Left ventricle myocardium superior (tissue), 1 donor: ENCODE results near the gene MARK2. TPM values are rescaled to one million over a fixed set of nuclear protein-coding genes. Genes with fewer than 3 reads are reported as not detected.
A peak's percentile ranks its signal among the peaks of the same experiment; 100 is the strongest.

Experiments used
- ATAC-seq: fragments of 200-7000 bp; cut with Tn5 transposase; one replicate; pipeline ENCODE4 v1.9.1; 2020; ENCODE audit warnings: mild to moderate bottlenecking, moderate library complexity
- DNase-seq: peaks from one replicate; pipeline ENCODE4 v3.0.0-alpha.2; 2020
- intact Hi-C: fragments of 100-400 bp; cut with micrococcal nuclease; formaldehyde crosslinking; loops from one replicate; pipeline ENCODE4 v1.11.0; 2022
- total RNA-seq: library from RNA; stranded (reverse); fragmentation: NEBNext Ultra II Directional; extraction: Animal tissue kit (Norgen Biotek cat#: 25700); gene quantifications from one replicate; pipeline ENCODE4 v1.2.1, GENCODE V29; 2021
- donor health status: DM: no; HTN: yes; CAD: no; lungs with severe emphysema.

Gene MARK2
- total RNA-seq, 1 donor from 2014 or later, result 49.4 TPM

DNA sequence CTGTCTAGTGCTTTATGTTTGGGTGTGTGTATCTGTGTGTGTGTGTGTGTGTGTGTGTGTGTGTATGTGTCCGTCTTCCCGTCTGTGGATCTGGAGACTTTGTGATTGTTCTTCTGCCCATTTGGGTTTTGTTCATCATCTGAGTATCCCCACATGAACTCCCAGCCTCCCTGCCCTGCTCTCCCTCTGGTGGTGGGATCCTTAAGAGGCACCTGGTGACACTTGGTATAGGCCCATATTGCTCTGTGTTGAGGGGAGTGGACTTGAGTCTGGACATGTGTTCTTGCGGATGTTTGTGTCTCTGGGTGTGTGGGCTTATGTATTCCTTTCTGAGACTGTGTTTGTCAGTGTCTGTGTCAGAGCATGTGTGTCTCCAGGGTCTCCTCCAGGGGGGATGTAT lies 62.8 kb downstream of the MARK2 start:
- DNase-seq, result no peak
- intact Hi-C loops, result no loop called here

DNA sequence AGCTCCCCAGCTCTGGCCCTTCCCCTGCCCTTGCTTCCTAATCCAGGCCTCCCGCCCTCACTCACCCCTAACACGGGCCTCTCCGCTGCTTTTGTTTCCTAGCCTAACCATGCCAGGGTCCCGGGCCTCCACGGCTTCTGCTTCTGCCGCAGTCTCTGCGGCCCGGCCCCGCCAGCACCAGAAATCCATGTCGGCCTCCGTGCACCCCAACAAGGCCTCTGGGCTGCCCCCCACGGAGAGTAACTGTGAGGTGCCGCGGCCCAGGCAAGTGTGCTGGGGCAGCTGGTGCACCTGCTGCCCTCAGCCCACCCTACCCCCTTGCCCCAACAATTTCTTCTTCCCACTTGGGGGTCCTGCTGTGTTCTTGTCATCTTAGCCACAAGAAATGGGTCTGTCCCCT lies 65.0 kb downstream of the MARK2 start:
- intact Hi-C loops, result no loop called here
- ATAC-seq (no peak), DNase-seq (no peak)

More for the DNA sequence above, 62.8 kb downstream of the MARK2 start:
- no peak for ATAC-seq

DNA sequence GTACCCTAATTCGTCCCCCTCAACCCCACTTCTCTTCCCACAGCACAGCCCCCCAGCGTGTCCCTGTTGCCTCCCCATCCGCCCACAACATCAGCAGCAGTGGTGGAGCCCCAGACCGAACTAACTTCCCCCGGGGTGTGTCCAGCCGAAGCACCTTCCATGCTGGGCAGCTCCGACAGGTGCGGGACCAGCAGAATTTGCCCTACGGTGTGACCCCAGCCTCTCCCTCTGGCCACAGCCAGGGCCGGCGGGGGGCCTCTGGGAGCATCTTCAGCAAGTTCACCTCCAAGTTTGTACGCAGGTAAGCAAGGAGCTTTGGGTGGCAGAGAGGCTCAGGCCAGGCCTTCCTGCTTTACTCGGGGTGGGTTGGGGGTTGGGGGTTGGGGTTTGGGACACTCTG lies 65.8 kb downstream of the MARK2 start:
- ATAC-seq (no peak), DNase-seq (no peak)
- intact Hi-C loops, result no loop called here

DNA sequence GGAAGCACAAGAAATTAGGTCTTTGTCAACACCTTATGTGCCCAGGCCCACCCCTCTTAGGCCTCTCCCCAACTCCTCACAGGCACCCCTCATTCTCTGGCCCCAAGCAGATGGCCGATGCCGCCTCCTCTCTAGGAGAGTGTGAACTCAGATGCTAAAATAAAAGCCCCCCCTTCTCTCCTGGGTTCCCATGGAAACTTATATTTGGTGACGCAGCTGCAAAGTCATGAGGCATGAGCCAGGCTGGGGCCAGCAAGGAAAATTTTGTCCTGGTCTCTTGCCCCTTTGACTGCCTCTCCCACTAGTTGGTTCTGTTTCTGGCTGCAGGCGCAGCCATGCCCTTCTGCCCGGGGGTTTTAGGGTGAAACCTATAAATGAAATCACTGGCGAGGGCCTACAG lies 66.3 kb downstream of the MARK2 start:
- no peak for DNase-seq
- intact Hi-C loops, result no loop called here
- ATAC-seq, result no peak

DNA sequence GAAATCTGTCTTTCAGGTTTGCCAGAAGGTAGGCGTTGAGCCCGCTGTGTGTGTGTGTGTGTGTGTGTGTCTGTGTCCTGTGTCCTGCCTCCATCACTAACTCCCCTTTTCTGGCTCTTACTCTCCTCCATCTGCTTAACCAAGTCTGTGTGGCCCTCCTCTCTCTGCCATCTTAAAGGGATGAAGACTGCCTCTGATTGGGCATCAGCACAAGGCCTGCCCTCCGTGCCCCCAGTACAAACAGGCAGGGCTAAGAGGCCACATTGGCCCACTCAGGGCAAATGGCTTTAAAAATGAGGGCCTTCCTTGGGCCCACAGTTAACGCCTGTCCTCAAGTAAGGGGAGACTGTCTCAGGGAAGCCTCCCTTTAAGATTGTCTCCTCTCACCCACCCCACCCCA lies 67.2 kb downstream of the MARK2 start:
- DNase-seq (no peak), ATAC-seq (no peak)
- intact Hi-C loops, result no loop called here

DNA sequence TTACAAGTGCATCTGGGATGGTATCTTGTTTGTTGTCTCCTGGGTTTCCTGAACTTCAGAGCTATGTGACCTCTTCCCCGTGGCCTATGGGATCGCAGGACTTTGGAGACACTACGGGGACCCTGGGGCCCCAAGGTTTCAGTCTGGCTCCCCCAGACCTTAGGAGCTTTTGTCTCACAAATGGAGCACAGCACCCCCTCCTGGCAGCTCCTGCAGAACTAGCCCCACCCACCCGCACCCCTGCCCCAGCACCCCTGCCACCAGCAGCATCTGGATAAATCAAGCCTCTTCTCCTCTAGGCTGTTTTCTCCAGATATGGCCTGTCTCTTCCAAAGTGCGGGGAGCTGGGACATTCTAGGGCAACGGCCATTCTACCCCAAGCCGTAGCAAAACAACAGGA lies 67.7 kb downstream of the MARK2 start:
- DNase-seq, result no peak
- ATAC-seq, result no peak
- intact Hi-C loops, result no loop called here

DNA sequence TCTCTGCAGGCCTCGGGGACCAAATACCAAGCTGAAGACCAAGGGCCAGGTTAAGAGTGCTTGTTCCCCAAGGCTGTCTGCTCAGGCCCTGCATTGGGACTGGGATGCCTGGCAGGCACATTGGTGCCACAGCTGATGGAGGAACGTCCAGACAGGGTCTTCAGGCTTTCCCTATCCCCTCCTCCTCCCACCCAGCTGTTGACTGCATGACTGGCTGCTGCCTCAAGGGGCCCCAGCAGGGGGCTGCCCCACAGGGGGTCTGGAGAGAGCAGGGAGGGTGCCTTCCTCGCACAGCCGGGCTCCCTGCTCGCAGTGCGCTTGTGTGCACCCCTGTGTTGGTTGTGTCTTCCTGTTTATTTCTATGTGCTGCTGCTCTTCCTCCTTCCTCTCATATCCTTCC lies 68.2 kb downstream of the MARK2 start:
- intact Hi-C loops, result no loop called here
- DNase-seq (no peak), ATAC-seq (no peak)

DNA sequence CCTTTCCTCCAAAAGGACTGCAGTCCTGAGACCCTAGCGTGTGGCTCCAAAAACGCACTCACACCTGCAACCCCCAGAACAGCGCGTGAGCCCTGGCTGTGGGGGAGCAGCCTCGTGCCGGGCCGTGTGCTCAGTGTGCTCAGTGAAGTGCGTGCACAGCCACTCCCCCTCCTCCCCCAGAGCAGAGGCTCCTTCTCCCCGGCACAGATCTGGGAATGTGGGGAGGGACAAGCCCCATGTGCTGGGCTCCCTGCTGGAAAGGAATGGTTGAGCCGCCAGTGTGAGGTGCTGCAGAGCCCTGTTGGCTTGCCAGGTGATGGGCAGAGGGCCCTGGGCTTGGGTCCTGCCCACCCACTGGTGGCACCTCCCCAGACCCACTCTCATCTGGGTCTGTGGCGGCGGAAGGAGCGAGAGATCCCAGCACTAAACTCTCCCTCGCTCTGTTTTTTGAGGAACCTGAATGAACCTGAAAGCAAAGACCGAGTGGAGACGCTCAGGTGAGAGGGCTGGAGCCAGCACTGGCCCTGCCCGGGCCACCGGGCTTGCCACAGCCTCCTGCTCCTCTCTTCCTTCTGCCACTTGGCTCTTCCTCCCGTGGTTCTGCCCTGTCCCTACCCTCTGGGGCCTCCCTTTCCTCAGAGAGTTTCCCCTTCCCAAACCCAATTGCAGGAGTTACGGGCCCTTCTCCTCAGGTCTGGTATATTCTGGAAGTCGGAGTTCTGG lies 69.1 kb downstream of the MARK2 start:
- no peak for DNase-seq
- ATAC-seq, result no peak
- intact Hi-C loops, result no loop called here

DNA sequence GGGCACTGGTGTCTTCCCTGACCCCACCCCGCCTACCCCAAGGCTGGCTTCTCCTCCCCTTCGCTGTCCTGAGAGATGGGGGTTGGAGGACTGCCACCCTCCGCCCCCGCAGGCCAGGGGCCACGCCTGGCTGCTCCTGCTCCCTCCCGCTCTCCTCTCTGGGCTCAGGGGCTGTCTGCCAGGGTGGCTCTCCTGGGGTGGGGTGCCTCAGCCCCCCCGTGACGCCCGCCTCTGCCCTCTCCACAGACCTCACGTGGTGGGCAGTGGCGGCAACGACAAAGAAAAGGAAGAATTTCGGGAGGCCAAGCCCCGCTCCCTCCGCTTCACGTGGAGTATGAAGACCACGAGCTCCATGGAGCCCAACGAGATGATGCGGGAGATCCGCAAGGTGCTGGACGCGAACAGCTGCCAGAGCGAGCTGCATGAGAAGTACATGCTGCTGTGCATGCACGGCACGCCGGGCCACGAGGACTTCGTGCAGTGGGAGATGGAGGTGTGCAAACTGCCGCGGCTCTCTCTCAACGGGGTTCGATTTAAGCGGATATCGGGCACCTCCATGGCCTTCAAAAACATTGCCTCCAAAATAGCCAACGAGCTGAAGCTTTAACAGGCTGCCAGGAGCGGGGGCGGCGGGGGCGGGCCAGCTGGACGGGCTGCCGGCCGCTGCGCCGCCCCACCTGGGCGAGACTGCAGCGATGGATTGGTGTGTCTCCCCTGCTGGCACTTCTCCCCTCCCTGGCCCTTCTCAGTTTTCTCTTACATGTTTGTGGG lies 69.9 kb downstream of the MARK2 start:
- intact Hi-C loops, result no loop called here
- DNase-seq, result peak; percentile 75
- ATAC-seq, result peak; percentile 66

DNA sequence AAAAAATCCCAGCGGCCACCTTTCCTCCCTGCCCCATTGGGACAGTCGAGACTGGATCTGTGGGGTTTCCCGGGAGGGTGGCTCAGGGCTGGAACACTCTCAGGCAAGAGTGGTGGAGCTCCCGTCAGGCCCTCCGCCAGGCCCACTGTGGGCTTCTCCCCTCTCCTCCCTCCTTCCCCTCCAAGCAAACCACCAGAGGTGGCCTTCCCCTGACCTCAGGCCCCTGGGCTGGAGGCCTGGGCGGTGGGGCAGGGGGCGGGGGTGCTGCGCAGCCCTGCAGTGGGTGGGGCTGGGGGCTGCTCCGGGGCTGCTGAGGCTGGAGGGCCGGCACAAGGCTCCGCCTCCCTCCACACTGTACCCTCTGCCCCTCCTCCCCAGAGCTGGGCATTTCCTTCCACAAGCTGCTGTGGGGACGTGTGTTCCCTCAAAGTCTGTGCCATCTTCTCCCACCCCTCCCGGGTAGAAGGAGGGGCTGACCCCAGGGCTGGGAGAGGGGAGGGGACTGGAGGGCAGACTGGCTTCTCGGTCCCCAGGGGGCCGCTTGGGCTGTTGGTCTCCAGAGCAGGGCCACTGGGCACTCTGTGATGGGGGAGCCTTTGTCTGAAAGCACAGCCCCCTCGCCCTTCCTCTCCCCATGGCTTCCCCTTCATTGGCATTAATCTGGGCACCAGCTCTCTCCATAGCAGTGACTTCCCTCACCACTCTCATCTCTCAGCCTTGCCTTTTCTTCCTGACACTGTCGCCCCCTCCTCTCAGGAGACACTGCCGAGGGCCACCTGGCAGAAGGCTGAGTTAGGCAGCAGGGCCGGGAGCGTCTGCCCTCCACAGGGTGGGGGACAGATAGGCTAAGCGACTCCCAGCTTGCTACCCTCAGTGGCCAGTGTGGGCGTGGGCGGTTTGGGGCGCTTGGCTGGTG lies 70.9 kb downstream of the MARK2 start:
- DNase-seq (no peak), ATAC-seq (peak; percentile 8)
- intact Hi-C loops, result no loop called here

DNA sequence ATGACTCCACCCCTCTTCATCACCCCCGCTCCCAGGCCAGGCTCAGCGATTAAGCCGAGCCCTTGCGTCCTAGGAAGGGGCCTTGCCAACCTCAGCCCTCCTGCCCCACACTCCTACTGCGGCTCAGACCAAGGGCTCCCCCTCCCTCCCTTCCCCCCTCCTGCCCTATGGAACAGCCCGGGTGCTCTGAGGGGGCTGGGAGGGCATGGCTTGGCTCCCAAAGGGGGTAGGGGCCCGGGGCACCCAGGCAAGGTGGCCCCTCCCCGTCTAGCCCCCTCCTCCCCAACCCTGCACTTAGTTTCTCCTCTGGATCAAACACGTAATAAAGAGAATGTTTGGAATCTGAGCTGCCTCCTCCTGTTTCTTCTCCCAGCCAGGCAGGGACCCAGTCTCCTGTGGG lies 71.8 kb downstream of the MARK2 start:
- no peak for DNase-seq

DNA sequence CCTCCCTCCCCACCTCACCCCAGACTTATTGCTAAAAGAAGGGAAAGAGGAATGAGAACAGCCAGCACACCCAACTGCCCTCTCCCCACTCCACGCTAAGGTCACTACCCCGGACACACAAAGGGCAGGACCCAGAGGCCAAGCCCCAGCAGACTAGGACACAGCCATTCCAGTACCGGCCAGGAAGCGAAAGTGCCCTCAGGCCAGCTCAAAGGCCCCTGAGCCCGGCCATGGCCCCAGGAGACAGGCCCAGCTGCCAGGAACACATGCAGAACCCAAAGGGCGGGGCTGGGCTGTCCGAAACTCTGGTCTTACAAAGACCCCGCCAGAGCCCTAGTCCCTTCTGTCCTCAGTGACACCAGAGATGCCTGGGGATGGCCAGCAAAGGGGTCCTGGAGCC lies 72.5 kb downstream of the MARK2 start:
- no peak for ATAC-seq
- DNase-seq, result peak; percentile 49
- intact Hi-C loops, result no loop called here

More for the DNA sequence above, 71.8 kb downstream of the MARK2 start:
- no peak for ATAC-seq
- intact Hi-C loops, result no loop called here

DNA sequence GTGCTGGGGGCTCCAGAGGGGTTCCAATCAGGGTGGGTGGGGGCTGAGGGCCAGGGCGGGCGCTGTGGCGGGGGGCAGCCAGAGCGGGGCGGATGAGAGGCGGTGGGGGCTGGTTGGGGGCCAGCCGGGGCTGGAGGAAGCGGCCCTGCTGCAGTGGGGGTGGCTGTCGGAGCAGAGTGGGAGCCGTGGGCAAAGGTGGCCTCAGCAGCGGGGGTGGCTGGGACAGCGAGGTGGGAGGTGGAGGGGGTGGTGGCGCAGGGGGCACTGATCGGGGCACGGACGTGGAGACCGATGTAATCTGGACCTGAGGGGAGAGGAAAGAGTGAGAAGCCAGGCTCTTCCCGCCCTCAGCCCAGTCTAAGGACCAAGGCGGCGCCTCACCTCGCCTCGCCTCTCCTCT lies 73.0 kb downstream of the MARK2 start:
- intact Hi-C loops, result no loop called here
- no peak for DNase-seq

DNA sequence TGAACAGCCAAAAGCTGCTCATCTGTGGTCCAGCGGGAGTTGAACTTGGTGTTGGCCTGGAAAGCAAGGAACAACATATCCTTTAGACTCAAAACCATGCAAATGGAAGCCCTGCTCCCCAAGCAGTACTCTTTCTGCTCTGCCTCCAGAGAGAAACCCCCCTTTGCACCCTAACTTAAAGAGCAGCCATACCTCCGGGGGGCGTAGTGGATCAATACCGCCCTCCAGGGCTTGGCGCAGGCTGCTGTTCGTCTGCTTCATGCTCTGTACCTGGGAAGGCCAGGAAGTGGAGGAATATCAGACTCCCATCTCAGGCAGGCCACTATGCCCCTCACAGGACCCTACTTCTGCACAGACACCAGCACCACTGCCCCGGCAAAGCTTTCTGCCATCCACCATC lies 73.8 kb downstream of the MARK2 start:
- no peak for ATAC-seq
- intact Hi-C loops, result no loop called here
- no peak for DNase-seq

More for the DNA sequence above, 73.0 kb downstream of the MARK2 start:
- ATAC-seq, result no peak

DNA sequence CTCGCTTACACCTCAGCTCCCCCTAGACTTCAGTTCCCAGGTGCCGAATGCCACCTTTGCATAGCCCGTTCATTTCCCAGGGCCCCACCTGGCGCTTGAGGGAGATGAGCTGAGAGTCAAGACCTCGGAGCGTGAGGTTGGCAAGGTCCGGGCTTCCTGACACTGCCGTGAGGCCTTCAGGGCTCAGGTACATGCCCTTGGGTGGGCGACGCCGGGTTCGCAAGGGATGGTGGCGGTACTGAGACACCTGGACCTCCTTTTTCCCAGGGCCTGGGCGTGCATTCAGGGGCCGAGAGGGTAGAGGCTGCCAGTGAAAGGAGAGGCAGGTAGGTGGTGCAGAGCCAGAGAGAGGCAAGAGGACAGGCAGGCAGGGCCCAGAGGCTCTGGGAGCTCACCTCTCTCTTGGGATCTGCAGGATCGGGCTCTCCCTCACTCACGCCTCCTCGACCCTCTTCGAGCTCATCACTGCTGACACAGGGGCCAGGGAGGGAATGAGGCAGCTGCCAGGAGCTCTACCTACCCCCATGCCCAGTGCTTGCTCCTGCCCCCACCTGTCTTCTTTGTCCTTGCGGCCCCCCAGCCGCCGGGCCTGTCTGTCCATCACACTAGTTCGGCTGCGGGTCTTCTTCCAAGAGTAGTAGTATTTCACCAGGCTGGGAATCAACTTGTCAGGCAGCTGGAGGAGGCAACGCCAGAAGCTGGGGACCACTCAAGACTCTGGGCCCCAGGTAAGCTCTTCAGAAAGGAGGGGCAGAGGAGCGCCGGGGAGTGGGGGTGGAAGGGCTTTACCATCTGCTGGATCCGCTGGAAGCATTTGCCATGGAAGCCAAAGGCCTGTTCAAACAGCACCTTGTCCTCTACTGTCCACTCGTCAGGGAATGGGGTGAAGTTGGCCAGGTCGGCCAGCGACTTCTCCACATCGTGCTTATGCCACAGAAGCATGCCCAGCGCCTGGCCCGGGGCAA lies 75.2 kb downstream of the MARK2 start:
- ATAC-seq (no peak), DNase-seq (no peak)
- intact Hi-C loops, result no loop called here

DNA sequence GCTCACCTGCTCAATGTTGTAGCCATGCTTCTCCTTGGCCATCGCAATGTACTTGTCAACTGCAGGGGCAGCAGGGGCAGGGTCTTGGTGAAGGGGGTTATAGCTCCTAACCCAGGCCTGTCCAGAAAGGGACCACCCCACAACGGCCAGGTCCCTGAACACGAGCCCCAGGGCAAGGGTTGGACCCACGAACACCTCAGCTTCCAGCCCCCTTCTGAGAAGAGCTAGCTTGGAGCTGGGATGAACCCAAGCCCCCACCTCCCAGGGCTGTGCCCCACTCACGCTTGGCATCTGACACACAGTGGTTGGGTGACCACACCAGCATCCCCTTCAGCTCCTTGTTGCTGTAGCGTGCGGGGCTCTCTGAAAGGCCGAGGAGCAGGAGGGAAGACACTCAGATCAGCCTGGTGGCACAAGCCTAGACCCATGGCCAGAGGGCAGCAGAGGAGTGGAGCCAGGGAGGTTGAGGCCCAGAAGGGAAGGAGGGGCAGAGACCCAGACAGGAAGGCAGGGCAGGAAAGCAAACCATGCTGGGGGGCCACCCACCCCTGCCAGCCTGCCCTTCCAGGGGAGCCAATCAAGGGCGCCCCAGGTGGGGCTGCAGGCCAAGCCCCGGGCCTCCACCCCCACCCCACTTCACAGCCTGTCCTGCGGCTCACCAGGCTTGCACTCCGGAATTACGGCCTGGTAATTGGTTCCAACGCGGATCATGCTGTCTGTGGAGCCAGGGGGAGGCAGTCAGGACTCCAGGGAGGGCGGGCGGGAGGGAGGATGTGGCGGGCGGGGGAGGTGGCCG lies 76.2 kb downstream of the MARK2 start:
- ATAC-seq (no peak), DNase-seq (no peak)
- intact Hi-C loops, result no loop called here

DNA sequence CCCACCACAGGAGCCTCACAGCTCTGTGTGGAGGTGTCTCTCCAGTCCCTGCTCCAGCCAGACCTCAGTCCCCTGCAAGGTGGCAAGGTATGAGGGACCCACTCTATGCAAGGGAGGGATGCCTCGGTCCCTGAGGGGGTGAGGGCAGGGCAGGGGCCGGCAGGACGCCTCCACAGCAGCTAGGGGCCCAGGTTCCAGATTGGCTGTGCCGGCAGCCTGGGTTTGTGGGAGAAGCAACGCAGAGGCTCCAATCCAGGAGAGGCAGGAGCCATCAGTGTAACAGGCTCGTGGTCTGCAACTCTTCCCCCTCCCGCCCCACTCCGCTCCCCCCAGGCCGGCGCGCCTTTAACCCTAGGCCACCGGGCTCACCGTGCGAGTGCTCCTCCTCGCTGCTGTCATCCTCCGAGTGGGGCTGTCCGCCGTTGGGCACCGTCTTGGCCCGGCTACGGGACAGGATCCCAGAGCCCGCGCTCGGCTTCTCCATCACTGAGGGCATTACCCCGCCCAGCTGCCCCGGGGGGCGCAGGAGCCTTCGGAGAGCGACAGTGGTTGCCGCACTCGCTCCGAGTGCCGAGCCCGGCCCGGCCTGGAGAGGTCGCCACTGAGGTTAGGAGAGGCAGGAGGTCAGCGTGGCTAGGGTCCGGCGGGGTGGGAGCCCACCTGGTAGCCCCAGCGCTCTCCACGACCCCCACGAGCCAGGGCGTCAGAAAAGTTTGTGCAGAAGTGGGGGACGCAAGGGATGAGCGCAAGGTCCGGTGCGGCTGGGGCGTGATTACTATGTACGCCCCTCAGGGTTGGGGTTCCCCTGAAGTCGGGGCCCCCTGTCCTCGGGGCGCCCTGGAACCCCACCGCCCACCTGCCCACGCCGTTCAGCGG lies 77.3 kb downstream of the MARK2 start:
- no peak for ATAC-seq
- peak; percentile 75 for DNase-seq
- intact Hi-C loops, result no loop called here
